OCI-LY3 (cell line): ENCODE data around the gene LRFN5.

Experiments
- H2AFZ ChIP-seq: fragments of 200-600, 300-600 bp; shearing (Covaris generic); 2 replicates; pipeline ENCODE4 v1.6.0; 2014; ENCODE audit warnings: antibody characterized with exemption, low read depth, low read length
- H3K27ac ChIP-seq: fragments of 200-600, 300-600 bp; sonication (generic); 2 replicates; pipeline ENCODE4 v1.5.1; 2014; ENCODE audit warnings: mild to moderate bottlenecking, low read length, moderate library complexity, mixed read lengths
- H3K27me3 ChIP-seq: fragments of 200-600, 300-600 bp; sonication (generic); 2 replicates; pipeline ENCODE4 v1.6.1; 2014; ENCODE audit warnings: low read depth, low read length, mixed read lengths
- H3K36me3 ChIP-seq: fragments of 200-600, 300-600 bp; sonication (generic); replicated peaks from 2 replicates; pipeline ENCODE3; 2014; ENCODE audit warnings: low read depth, low read length, mixed read lengths
- H3K4me1 ChIP-seq: fragments of 300-600, 200-600 bp; sonication (generic); 2 replicates; pipeline ENCODE4 v1.6.1; 2014; ENCODE audit warnings: low read length, mixed read lengths
- H3K4me2 ChIP-seq: fragments of 200-600, 300-600 bp; sonication (generic); 2 replicates; pipeline ENCODE4 v1.6.1; 2014; ENCODE audit warnings: low read length, mixed read lengths
- H3K4me3 ChIP-seq: fragments of 300-600, 200-600 bp; sonication (generic); 2 replicates; pipeline ENCODE4 v1.5.1; 2014; ENCODE audit warnings: antibody characterized with exemption, mild to moderate bottlenecking, low read length, moderate library complexity
- H3K79me2 ChIP-seq: fragments of 300-600, 200-600 bp; shearing (Covaris generic); 2 replicates; pipeline ENCODE4 v1.6.1; 2014; ENCODE audit warnings: mild to moderate bottlenecking, low read length, mixed read lengths
- H3K9ac ChIP-seq: fragments of 300-600, 200-600 bp; shearing (Covaris generic); 2 replicates; pipeline ENCODE4 v1.6.0; 2014; ENCODE audit warnings: mild to moderate bottlenecking, low read length, moderate library complexity
- H3K9me3 ChIP-seq: fragments of 200-600, 300-600 bp; shearing (Covaris generic); 2 replicates; pipeline ENCODE4 v1.6.1; 2014; ENCODE audit warnings: low read length, mixed read lengths; ENCODE audit not compliant: insufficient read depth
- H4K20me1 ChIP-seq: fragments of 200-600, 300-600 bp; sonication (generic); 2 replicates; pipeline ENCODE4 v1.6.1; 2016; ENCODE audit warnings: low read length, mixed read lengths; ENCODE audit not compliant: insufficient read depth
- EZH2phosphoT487 ChIP-seq: fragments of 200-600 bp; shearing (Covaris generic); IDR thresholded peaks from 2 replicates; pipeline ENCODE4 v1.6.1; 2018; ENCODE audit warnings: antibody characterized with exemption, mixed run types, low read depth
- TF ChIP-seq, protein P1 (sequence below): fragments of 200-600, 300-600 bp; sonication (generic); IDR thresholded peaks from 2 replicates; pipeline ENCODE4 v1.5.1; 2014; ENCODE audit warnings: antibody characterized with exemption, low read length, low read depth

LRFN5 gene

DNA sequence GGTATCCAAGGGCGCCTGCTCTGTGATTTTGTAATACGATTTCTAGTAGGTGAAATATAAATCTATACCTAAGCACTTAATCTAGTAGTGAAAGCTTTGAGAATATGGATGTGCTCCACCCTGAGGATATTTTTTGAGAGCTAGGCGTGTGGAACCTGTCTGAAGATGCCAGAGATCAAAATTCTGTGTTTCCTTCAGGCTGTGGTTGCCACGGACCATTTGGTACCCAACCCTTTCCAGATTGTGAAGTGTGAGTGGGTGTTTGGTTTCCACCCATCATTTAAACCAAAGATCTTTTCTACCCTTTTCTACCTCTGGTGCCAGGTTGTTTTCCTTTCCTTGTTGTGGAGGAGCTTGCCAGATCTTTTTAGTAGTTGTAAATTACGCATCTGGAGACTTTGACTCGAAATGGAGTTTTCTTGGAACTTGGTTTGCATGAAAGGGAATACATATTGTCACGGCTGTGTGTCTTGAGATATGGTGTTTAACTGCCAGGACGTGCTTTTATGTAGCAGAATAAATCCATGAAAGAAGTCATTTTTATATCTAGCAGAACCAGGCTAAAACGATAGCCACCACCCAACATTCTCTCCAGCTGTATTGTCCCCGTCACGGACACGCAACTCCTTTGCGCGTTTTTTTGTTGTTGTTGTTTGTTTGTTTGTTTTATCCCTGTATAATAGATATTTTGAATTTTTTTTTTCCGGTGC, 2.2 kb downstream of the LRFN5 start:
- TF ChIP-seq EZH2phosphoT487 = no peak
- TF ChIP-seq, protein P1, sequence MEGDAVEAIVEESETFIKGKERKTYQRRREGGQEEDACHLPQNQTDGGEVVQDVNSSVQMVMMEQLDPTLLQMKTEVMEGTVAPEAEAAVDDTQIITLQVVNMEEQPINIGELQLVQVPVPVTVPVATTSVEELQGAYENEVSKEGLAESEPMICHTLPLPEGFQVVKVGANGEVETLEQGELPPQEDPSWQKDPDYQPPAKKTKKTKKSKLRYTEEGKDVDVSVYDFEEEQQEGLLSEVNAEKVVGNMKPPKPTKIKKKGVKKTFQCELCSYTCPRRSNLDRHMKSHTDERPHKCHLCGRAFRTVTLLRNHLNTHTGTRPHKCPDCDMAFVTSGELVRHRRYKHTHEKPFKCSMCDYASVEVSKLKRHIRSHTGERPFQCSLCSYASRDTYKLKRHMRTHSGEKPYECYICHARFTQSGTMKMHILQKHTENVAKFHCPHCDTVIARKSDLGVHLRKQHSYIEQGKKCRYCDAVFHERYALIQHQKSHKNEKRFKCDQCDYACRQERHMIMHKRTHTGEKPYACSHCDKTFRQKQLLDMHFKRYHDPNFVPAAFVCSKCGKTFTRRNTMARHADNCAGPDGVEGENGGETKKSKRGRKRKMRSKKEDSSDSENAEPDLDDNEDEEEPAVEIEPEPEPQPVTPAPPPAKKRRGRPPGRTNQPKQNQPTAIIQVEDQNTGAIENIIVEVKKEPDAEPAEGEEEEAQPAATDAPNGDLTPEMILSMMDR = no peak
- no peak overlapping the region for H3K4me3 ChIP-seq

DNA sequence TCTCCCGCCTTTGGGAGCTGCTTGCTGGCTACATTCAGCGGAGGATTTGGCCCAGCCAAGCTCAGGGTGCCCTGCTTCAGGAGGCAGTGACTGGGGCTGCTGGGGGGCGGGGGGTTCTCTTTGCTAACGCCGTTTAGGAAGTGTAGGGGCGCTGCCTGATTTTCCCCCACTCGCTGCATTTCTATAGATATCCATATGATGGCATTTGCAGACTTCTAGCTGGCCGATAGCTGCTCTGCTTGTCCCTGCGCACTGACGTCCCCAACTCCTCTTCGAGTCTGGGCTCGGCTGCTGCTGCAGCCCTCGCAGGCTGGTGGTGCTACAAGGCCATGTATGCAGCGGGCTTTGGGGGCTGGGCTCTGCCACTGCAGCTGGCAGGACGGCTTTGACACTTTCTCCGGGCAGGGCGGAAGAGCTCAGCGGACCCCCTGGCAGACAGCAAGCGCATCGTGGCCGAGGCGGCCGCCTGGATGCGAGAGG, 3.1 kb downstream of the LRFN5 start:
- Histone ChIP-seq H3K4me3 (no peak overlapping the region), H3K9me3 (no peaks in the 10 kb centered on the region), H3K79me2 (no peaks in the 10 kb centered on the region), H3K4me2 (no peak overlapping the region), H4K20me1 (no peaks in the 10 kb centered on the region), H3K9ac (no peak overlapping the region), H2AFZ (no peak overlapping the region), H3K27ac (no peak overlapping the region), H3K27me3 (no peaks in the 10 kb centered on the region), H3K4me1 (no peaks in the 10 kb centered on the region), H3K36me3 (no peaks in the 10 kb centered on the region)
- no peak for TF ChIP-seq EZH2phosphoT487
- TF ChIP-seq, protein P1 = no peak

More for the DNA sequence above, 2.2 kb downstream of the LRFN5 start:
- Histone ChIP-seq H3K79me2 (no peaks in the 10 kb centered on the region), H4K20me1 (no peaks in the 10 kb centered on the region), H3K27ac (no peak overlapping the region), H3K36me3 (no peaks in the 10 kb centered on the region), H3K9ac (no peak overlapping the region), H3K4me1 (no peaks in the 10 kb centered on the region), H3K27me3 (no peaks in the 10 kb centered on the region), H3K9me3 (no peaks in the 10 kb centered on the region), H3K4me2 (no peak overlapping the region), H2AFZ (no peak overlapping the region)

DNA sequence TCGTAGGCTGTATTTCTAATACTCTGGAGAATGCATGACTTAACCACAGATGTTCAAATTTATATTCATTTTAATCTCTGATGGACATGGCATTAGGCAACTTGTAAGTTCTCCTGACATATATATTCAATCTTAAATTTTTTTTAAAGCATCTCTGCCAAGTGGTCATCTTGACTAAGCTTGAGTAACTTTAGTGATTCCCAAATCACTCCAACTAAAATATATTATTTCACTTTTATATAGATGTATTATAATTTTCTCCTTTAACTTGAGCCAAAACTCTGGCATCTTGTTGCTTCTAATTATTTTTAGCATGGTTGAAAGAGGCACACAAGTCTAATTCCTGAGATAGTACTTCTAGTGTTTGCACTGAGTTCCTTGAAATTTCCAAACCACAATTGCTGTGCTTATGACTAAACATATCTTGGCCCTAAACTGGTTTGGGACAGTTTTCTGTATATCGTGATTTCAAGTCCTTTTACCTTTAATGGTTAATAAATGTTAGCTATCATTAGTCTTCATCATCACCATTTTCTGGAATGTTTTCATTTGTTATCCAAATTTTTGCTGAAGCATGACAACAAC, 8.4 kb downstream of the LRFN5 start:
- H3K9me3 ChIP-seq = no peaks in the 10 kb centered on the region
- no peaks in the 10 kb centered on the region for H3K36me3 ChIP-seq
- no peak overlapping the region for H3K9ac ChIP-seq
- H4K20me1 ChIP-seq = no peaks in the 10 kb centered on the region
- no peak overlapping the region for H3K4me2 ChIP-seq
- TF ChIP-seq, protein P1 = no peak
- TF ChIP-seq EZH2phosphoT487 = no peak
- no peaks in the 10 kb centered on the region for H3K27me3 ChIP-seq
- H2AFZ ChIP-seq = no peak overlapping the region
- H3K79me2 ChIP-seq = no peaks in the 10 kb centered on the region
- H3K27ac ChIP-seq = no peak overlapping the region
- no peaks in the 10 kb centered on the region for H3K4me1 ChIP-seq
- H3K4me3 ChIP-seq = no peak overlapping the region

DNA sequence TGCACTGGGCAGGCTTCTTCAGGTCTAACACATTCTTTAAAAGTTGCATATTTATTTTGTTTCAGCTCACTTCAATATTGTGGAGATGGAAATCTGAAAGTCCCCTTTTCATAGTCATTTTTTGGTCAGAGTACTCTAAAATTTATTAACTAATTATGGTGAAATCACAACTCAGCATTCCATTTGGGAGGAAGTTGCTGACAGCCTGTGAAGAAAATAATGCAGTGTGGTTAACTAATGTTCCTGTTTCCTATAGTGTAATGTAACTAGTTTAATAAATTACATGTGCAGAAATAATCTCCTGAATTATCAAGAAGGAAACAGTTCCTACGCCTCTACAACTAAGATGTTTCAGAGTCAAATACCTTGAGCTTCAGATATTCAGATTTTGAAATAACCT, 17.1 kb downstream of the LRFN5 start:
- Histone ChIP-seq H3K36me3 (no peaks in the 10 kb centered on the region), H2AFZ (no peak overlapping the region)

More for the DNA sequence above, 17.1 kb downstream of the LRFN5 start:
- H3K9me3 ChIP-seq = no peaks in the 10 kb centered on the region
- no peak overlapping the region for H3K27ac ChIP-seq
- no peak overlapping the region for H3K4me2 ChIP-seq
- no peaks in the 10 kb centered on the region for H3K4me1 ChIP-seq
- no peaks in the 10 kb centered on the region for H4K20me1 ChIP-seq
- H3K9ac ChIP-seq = no peak overlapping the region
- no peak overlapping the region for H3K4me3 ChIP-seq
- H3K27me3 ChIP-seq = no peaks in the 10 kb centered on the region
- no peaks in the 10 kb centered on the region for H3K79me2 ChIP-seq
- TF ChIP-seq, protein P1 = no peak
- TF ChIP-seq EZH2phosphoT487 = no peak
